CD4-positive, alpha-beta T cell treated with Interleukin-4 for 4 hours (primary cell): ENCODE data around the gene TMEM121.
A peak's percentile ranks its signal among the peaks of the same experiment; 100 is the strongest.

ENCODE experiments used
- DNase-seq: peaks from one replicate; pipeline ENCODE4 v3.0.0-alpha.2; 2020

Gene TMEM121

DNA sequence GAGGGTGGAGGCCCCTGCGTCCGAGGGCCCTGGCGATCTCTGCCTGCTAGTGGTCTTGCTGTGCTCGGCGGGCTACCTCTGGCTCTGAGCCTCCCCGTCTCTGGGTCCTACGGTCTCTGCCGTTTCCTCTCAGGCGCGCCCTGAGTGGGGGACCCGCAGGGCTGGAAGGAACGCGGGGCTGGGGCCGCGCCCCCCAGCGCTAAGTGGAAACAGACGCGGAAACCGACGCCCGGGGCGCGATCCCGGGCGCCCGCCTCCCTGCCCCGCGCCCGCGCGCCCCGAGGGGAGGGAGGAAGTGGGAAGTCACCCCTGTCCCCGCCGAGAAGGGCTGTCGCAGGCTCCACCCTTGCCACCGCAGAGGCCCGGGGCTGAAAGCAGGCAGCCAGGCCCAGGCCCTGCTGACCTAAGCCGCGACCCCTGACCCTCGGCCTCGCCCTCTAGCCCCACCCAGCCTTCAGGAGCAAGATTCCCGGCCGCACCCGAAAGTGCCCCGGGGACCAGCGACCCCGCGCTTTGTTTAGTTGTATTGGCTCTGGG, 38.9 kb upstream of the TMEM121 start:
- peak; percentile 78 for DNase-seq

GRCh38 chr14:105487986-105488777, 38.2 kb upstream of the TMEM121 start:
- peak; percentile 48 for DNase-seq

GRCh38 chr14:105488781-105489541, 37.4 kb upstream of the TMEM121 start:
- peak; percentile 33 for DNase-seq

- peak; percentile 90 for DNase-seq
These were observed 36.7 kb upstream of the TMEM121 start for GRCh38 chr14:105489542-105490266.

DNA sequence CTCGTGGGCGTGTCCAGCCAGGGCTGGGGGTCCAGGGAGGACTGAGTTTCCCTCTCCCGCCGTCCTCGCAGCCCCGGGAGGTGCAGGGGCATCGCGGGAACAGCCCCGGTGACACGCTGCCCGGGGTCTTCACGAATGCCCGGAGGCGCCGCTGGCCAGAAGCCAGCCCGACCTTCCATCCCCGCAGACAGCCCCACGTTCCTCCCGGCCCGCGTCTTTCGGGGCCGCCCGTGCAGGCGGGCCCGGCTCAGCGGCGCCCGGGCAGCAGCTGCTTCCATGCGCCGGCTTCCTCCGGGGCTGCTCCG, 36.2 kb upstream of the TMEM121 start:
- DNase-seq: no peak

GRCh38 chr14:105490572-105491365, 35.6 kb upstream of the TMEM121 start, which contains the start of gene TEDC1:
Gene TEDC1 (plus strand): TSS chr14:105491246. CDS start chr14:105491376, 130 bp downstream.
- peak; percentile 100 for DNase-seq

DNA sequence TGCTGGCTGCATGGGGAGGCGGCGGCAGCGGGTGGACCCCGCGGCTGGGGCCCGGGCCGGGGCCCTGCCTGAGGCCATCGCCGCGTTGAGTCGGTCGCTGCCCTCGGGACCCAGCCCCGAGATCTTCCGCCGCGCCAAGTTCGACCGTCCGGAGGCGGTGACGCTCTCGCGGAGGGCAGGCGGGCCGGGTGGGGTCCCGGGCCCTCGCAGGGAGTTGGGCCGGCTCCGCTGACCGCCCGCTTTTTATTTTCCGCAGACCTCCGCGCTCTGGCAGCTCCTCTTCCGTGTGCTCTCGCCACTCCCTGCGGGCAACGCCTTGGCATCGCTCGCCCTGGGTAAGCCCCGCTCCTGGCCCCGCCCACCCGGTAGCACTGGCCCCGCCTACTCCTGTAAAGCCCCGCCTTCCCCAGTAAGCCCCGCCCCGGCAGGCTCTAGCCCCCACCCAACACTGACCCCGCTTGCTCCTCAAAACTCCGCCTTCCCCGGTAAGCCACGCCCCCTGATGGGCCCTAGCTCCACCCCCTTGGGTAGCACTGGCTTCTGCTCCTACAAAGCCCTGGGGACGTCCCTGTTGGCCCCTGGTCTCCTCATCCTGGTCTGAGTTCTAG, 34.9 kb upstream of the TMEM121 start:
- DNase-seq: peak; percentile 83

DNA sequence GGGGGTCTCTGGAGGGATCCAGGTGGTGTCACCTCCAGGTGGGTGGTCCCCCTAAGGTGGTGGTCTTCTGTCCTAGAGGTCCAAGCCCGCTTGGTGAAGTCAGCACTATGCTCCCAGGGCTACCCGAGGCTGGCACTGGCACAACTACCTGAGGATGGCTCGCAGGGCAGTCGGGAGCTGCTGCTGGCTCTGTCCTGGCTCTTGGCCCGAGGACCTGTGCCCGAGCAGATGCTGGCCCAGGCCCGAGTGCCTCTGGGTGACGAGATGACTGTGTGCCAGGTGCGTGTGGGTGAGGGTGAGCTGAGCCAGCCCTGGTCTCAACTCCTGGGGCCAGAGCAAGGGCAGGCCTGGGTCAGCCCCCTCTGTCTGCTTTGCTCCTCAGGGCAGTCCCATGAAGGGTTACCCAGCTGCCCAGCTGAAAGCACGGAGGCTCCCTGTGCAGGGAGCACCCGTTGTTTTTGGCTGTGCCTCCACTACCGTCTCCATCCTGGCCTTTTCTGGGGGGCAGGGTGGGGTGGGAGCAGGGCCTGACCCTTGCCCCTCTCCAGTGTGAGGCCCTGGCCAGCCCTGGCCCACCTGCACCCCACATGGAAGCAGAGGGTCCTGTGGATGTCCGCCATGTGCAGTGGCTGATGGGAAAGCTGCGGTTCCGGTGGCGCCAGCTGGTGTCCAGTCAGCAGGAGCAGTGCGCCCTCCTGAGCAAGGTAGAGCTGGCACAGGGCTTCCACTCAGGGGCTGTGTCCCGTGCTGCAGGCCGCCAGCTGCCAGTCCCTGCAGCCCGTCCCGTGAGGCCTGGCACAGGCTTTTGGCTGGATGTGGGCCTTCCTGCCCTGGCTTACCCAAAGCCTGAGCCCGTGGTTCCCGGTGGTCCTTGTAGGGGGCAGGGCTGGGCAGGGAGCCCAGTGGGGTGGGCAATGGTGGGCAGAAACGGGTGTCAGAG, 34.1 kb upstream of the TMEM121 start:
- peak; percentile 8 for DNase-seq

GRCh38 chr14:105492971-105493871, 33.2 kb upstream of the TMEM121 start:
- DNase-seq: peak; percentile 10

- peak; percentile 6 for DNase-seq
These were observed 32.3 kb upstream of the TMEM121 start for GRCh38 chr14:105493921-105494605.

GRCh38 chr14:105494606-105494929, 31.8 kb upstream of the TMEM121 start:
- no peak for DNase-seq

- no peak for DNase-seq
These were observed 31.0 kb upstream of the TMEM121 start for GRCh38 chr14:105495101-105495989.

GRCh38 chr14:105495990-105496830, 30.2 kb upstream of the TMEM121 start:
- no peak for DNase-seq

GRCh38 chr14:105496831-105497591, 29.4 kb upstream of the TMEM121 start:
- DNase-seq: no peak

- no peak for DNase-seq
These were observed 28.5 kb upstream of the TMEM121 start for GRCh38 chr14:105497671-105498429.
